Activated CD4-positive, alpha-beta memory T cell treated with anti-CD3 and anti-CD28 coated beads, Interleukin-2, amount 10 ng/mL, durations not matched to agents 7 days and 5 days (primary cell): Measurements from ENCODE around the gene KIRREL3. TPM values are rescaled to one million over a fixed set of nuclear protein-coding genes. Genes with fewer than 3 reads are reported as not detected.

ENCODE experiments used
- CTCF ChIA-PET: fragments of 350-600 bp; sonication (Branson Sonifier 250); formaldehyde crosslinking; loops from one replicate; lab custom pipeline; 2021; ENCODE audit warnings: antibody characterized with exemption, inconsistent platforms; lab: Charles Lee
- POLR2A ChIA-PET: fragments of 350-600 bp; sonication (Branson Sonifier 250); formaldehyde crosslinking; loops from one replicate; lab custom pipeline; 2021; ENCODE audit warnings: antibody characterized with exemption; lab: Charles Lee
- DNase-seq: peaks from one replicate; pipeline ENCODE4 v3.0.0-alpha.2; 2020
- H3K27ac Mint-ChIP-seq: one replicate; pipeline ENCODE4 v1.8.0; 2021; ENCODE audit warnings: mild to moderate bottlenecking, mixed read lengths
- H3K27me3 Mint-ChIP-seq: one replicate; pipeline ENCODE4 v1.8.0; 2021; ENCODE audit warnings: mixed read lengths
- H3K36me3 Mint-ChIP-seq: one replicate; pipeline ENCODE4 v1.8.0; 2021; ENCODE audit warnings: low read depth, mixed read lengths
- H3K4me1 Mint-ChIP-seq: one replicate; pipeline ENCODE4 v1.8.0; 2021; ENCODE audit warnings: mixed read lengths
- H3K4me3 Mint-ChIP-seq: one replicate; pipeline ENCODE4 v1.8.0; 2021; ENCODE audit warnings: mild to moderate bottlenecking, mixed read lengths
- H3K9me3 Mint-ChIP-seq: one replicate; pipeline ENCODE4 v1.8.0; 2021; ENCODE audit warnings: mixed read lengths
- total RNA-seq, 2 experiments: library from RNA; stranded (reverse); gene quantifications; one replicate each; pipeline ENCODE4 v1.2.3, GENCODE V29; 2021

Gene KIRREL3
- total RNA-seq, 2 experiments from 2014 or later: not detected

- Mint-ChIP-seq H3K4me1 (no peaks in the 10 kb centered on the region), H3K9me3 (no peaks in the 10 kb centered on the region), H3K36me3 (no peaks in the 10 kb centered on the region), H3K27ac (no peak overlapping the region), H3K27me3 (no peaks in the 10 kb centered on the region), H3K4me3 (no peak overlapping the region)
- POLR2A ChIA-PET: no interaction called here
- no peak for DNase-seq
- CTCF ChIA-PET: no interaction called here
Observed at GRCh38 chr11:126862664-126863243, 137.8 kb downstream of the KIRREL3 start.

- Mint-ChIP-seq H3K4me1 (no peaks in the 10 kb centered on the region), H3K36me3 (no peaks in the 10 kb centered on the region), H3K4me3 (no peak overlapping the region), H3K9me3 (no peaks in the 10 kb centered on the region), H3K27me3 (no peaks in the 10 kb centered on the region), H3K27ac (no peak overlapping the region)
- ChIA-PET POLR2A (no interaction called here), CTCF (no interaction called here)
- DNase-seq: no peak
Observed at GRCh38 chr11:126861796-126862459, 138.6 kb downstream of the KIRREL3 start.

GRCh38 chr11:126857860-126858808 is 142.4 kb downstream of the KIRREL3 start:
- Mint-ChIP-seq H3K36me3 (no peaks in the 10 kb centered on the region), H3K4me1 (no peaks in the 10 kb centered on the region), H3K27me3 (no peaks in the 10 kb centered on the region), H3K4me3 (no peak overlapping the region), H3K9me3 (no peaks in the 10 kb centered on the region), H3K27ac (no peak overlapping the region)
- POLR2A ChIA-PET: no interaction called here
- CTCF ChIA-PET: no interaction called here
- DNase-seq: no peak

GRCh38 chr11:126855536-126855935 is 145.0 kb downstream of the KIRREL3 start:
- Mint-ChIP-seq H3K4me1 (no peaks in the 10 kb centered on the region), H3K36me3 (no peaks in the 10 kb centered on the region), H3K27ac (no peak overlapping the region), H3K27me3 (no peaks in the 10 kb centered on the region), H3K4me3 (no peak overlapping the region), H3K9me3 (no peaks in the 10 kb centered on the region)
- ChIA-PET POLR2A (no interaction called here), CTCF (no interaction called here)
- DNase-seq: no peak

- no peak overlapping the region for H3K27ac Mint-ChIP-seq
- H3K27me3 Mint-ChIP-seq: no peaks in the 10 kb centered on the region
- no peaks in the 10 kb centered on the region for H3K4me1 Mint-ChIP-seq
- CTCF ChIA-PET: no interaction called here
- H3K36me3 Mint-ChIP-seq: no peaks in the 10 kb centered on the region
- no peak overlapping the region for H3K4me3 Mint-ChIP-seq
- H3K9me3 Mint-ChIP-seq: no peaks in the 10 kb centered on the region
- POLR2A ChIA-PET: no interaction called here
- DNase-seq: no peak
Observed at GRCh38 chr11:126853732-126854131, 146.8 kb downstream of the KIRREL3 start.

GRCh38 chr11:126844789-126845188 is 155.8 kb downstream of the KIRREL3 start:
- POLR2A ChIA-PET: no interaction called here
- Mint-ChIP-seq H3K4me3 (no peak overlapping the region), H3K4me1 (no peaks in the 10 kb centered on the region), H3K9me3 (no peaks in the 10 kb centered on the region), H3K36me3 (no peaks in the 10 kb centered on the region), H3K27me3 (peaks cover 2% of the 10 kb centered on the region), H3K27ac (no peak overlapping the region)
- DNase-seq: no peak
- CTCF ChIA-PET: no interaction called here

- H3K36me3 Mint-ChIP-seq: no peaks in the 10 kb centered on the region
Observed at GRCh38 chr11:126843096-126843495, 157.5 kb downstream of the KIRREL3 start.

GRCh38 chr11:126841999-126842398 is 158.6 kb downstream of the KIRREL3 start:
- POLR2A ChIA-PET: no interaction called here
- no peak for DNase-seq
- H3K27me3 Mint-ChIP-seq: no peaks in the 10 kb centered on the region
- H3K36me3 Mint-ChIP-seq: no peaks in the 10 kb centered on the region
- no peak overlapping the region for H3K4me3 Mint-ChIP-seq
- H3K4me1 Mint-ChIP-seq: no peaks in the 10 kb centered on the region
- CTCF ChIA-PET: no interaction called here
- H3K27ac Mint-ChIP-seq: no peak overlapping the region
- H3K9me3 Mint-ChIP-seq: no peaks in the 10 kb centered on the region

More at GRCh38 chr11:126843096-126843495, 157.5 kb downstream of the KIRREL3 start:
- ChIA-PET CTCF (no interaction called here), POLR2A (no interaction called here)
- no peaks in the 10 kb centered on the region for H3K9me3 Mint-ChIP-seq
- peaks cover 2% of the 10 kb centered on the region for H3K27me3 Mint-ChIP-seq
- H3K4me1 Mint-ChIP-seq: no peaks in the 10 kb centered on the region
- H3K4me3 Mint-ChIP-seq: no peak overlapping the region
- no peak overlapping the region for H3K27ac Mint-ChIP-seq
- DNase-seq: no peak

- ChIA-PET POLR2A (no interaction called here), CTCF (no interaction called here)
- no peak overlapping the region for H3K4me3 Mint-ChIP-seq
- no peak for DNase-seq
- H3K4me1 Mint-ChIP-seq: no peaks in the 10 kb centered on the region
- H3K36me3 Mint-ChIP-seq: no peaks in the 10 kb centered on the region
- H3K27me3 Mint-ChIP-seq: no peaks in the 10 kb centered on the region
- H3K9me3 Mint-ChIP-seq: no peaks in the 10 kb centered on the region
- H3K27ac Mint-ChIP-seq: no peak overlapping the region
Observed at GRCh38 chr11:126840975-126841374, 159.6 kb downstream of the KIRREL3 start.

GRCh38 chr11:126840201-126840886 is 160.2 kb downstream of the KIRREL3 start:
- H3K9me3 Mint-ChIP-seq: no peaks in the 10 kb centered on the region
- no peaks in the 10 kb centered on the region for H3K27me3 Mint-ChIP-seq
- ChIA-PET CTCF (no interaction called here), POLR2A (no interaction called here)
- H3K36me3 Mint-ChIP-seq: no peaks in the 10 kb centered on the region
- H3K4me1 Mint-ChIP-seq: no peaks in the 10 kb centered on the region
- no peak overlapping the region for H3K4me3 Mint-ChIP-seq
- DNase-seq: no peak
- H3K27ac Mint-ChIP-seq: no peak overlapping the region

- Mint-ChIP-seq H3K27ac (no peak overlapping the region), H3K9me3 (no peaks in the 10 kb centered on the region), H3K36me3 (no peaks in the 10 kb centered on the region), H3K4me1 (no peaks in the 10 kb centered on the region), H3K27me3 (no peaks in the 10 kb centered on the region), H3K4me3 (no peak overlapping the region)
- ChIA-PET POLR2A (no interaction called here), CTCF (no interaction called here)
- DNase-seq: no peak
Observed at GRCh38 chr11:126839496-126839895, 161.1 kb downstream of the KIRREL3 start.

GRCh38 chr11:126838779-126839178 is 161.8 kb downstream of the KIRREL3 start:
- Mint-ChIP-seq H3K36me3 (no peaks in the 10 kb centered on the region), H3K9me3 (no peaks in the 10 kb centered on the region), H3K4me1 (no peaks in the 10 kb centered on the region), H3K27me3 (no peaks in the 10 kb centered on the region), H3K27ac (no peak overlapping the region), H3K4me3 (no peak overlapping the region)
- CTCF ChIA-PET: no interaction called here
- POLR2A ChIA-PET: no interaction called here
- no peak for DNase-seq

- no peaks in the 10 kb centered on the region for H3K27me3 Mint-ChIP-seq
- no peaks in the 10 kb centered on the region for H3K36me3 Mint-ChIP-seq
- ChIA-PET CTCF (no interaction called here), POLR2A (no interaction called here)
- DNase-seq: no peak
- H3K27ac Mint-ChIP-seq: no peak overlapping the region
- no peaks in the 10 kb centered on the region for H3K4me1 Mint-ChIP-seq
- no peaks in the 10 kb centered on the region for H3K9me3 Mint-ChIP-seq
- H3K4me3 Mint-ChIP-seq: no peak overlapping the region
Observed at GRCh38 chr11:126837581-126837980, 163.0 kb downstream of the KIRREL3 start.
